Islet of Langerhans (tissue), 1 donor: ENCODE results near the gene MLST8.
A peak's percentile ranks its signal among the peaks of the same experiment; 100 is the strongest.

ENCODE experiments used
- FAIRE-seq: peaks from one replicate; lab custom pipeline; 2011; peaks lifted over from hg19 to GRCh38; lab: Jason Lieb, UNC

The MLST8 gene

DNA sequence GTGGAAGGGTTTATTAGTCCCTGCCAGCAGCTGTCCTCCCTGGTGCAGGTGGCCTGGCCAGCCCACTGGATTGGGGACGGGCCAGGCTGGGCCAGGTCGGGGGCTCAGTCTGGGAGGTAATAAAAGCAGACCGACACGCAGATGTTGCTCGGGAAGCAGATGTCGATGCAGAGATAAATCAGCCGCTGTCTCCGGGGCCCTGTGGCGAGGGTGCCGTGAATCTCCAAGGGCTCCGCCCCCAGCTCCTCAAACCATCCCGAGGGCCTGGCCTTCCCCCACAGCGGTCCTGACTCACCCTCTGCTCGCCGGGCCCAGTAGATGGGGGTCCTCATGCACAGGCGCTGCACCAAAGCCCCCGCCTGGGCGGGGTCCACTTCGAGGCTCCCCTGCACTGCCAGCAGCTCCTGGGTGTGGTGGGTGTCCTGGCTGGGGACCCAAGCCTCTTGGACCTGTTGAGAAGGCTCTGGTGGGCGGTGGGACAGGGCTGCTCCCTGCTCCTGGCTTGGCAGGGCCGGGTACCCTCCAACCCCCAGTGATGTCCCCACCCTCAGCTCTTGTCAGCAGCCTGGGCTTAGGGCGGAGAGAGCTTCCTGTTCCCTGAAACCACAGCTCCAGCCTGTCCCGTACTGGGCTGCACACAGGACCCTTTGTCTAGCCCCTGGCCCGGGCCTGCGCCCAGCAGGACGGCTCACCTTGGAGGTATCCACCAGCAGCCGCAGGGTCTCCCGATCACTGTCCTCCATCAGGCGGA lies 4.2 kb downstream of the MLST8 start:
- FAIRE-seq, result no peak

DNA sequence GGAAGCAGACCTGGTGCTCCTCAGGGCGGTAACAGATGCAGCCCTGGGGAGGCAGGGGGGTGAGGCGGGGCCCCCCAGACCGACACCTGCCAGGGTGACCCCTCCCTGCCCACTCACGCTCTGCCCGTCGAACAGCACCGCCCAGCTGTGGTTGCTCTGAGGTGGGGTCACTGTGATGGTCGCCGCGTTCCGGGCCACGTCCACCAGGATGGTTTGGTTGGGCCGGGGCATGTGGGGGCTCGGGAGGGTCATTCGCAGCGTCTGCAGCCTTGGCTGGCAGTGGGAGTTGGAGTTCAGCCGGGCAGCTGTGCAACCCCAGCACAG lies 4.7 kb downstream of the MLST8 start:
- no peak for FAIRE-seq

DNA sequence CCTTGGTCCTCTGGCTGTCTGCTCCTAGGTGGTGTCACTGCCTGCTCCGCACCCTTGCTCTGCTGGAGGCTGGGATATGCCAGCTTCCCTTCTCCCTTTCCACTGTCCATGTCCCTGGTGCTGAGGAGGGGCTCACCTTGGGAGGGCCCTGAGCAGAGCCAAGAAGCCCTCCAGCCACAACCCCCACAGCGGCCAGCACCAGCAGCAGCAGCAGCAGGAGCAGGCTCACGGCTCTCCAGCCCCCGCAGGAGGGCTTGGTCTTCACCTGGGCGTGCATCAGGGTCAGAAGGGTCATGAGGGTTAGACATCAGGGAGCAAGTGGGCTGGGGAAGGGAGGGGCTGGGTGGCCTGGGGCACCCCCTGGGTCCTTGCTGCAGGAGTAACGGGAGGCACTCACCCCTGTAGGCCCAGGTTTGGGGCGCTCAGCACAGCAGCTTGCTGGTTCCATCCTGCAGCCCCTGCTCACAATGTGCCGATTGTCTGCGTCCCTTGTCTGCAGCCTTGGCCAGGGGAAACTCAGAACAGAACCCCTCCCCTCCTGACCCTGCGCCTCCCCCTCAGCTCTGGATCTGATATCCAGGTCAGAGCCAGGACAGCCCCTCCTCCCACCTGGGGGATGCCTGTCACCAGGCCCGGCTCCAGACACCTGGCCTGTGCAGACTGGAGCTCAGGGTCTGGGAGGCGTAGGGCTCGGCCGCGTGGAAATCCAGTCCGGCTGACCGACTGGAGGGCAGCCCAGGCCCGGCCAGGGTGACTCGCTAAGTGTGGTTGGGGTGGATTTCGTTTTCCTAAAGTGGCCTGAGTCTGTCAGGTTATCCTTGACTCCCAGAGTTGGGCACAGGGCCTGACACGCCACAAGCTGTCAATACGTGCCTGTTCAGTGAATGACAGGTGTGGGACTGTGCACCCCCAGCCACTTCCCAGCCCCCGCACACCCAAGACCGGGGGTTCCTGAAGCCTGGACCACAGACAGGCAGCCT lies 5.4 kb downstream of the MLST8 start, which contains the start of gene BRICD5:
Gene BRICD5, minus strand, starts transcription at position 478 of the 980 bp plus-strand sequence. Its CDS starts 30 bp downstream, at position 448.
- no peak for FAIRE-seq

- no peak for FAIRE-seq
Measured at GRCh38 chr16:2211923-2212347, 6.7 kb downstream of the MLST8 start.

DNA sequence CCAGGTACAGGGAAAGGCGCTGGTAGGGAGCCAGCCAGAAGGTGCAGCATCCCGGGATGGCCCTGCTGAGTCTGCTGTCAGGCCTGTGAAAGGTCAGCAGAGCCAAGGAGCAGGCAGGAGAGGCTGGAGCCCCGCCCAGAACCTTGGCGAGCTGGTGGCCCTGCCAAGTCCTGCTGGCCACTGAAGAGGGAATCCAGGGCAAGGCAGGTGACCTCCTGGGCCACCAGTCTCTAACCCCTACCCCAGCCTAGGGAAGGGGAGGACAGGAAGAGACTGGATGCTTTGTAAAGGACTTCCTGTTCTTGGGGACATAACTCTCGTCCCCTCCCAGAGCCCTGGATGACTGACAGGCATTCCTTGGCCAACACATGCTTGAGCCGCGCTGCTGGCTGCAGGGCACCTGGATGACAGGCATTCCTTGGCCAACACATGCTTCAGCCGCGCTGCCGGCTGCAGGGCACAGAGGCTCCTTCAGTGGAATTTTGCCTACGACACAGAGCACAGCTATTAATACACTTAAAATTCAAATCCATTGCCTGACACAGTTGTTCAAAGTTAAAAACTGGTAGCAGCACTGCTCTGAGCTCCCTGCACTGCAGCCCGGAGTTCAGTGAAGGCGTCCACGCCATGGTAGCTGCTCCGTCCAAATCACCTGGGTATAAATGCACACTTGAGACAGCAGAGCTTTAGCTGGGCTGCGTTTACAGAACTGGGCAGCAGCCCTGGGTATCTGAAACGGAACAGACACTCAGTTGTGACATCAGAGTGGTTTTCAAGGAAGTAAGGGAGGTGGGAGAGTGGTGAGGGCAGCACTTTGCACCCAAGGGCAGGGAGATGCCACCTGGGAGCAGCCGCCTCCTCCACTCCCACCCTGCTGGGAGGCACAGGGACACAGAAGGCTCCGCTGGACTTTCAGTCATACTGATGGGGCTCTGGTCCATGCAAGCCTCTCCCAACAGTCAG lies 7.4 kb downstream of the MLST8 start:
- FAIRE-seq, result no peak

- FAIRE-seq, result no peak
Measured at GRCh38 chr16:2213817-2214718, 8.8 kb downstream of the MLST8 start.

- no peak for FAIRE-seq
Measured at GRCh38 chr16:2214719-2214968, 9.4 kb downstream of the MLST8 start, which contains the start of gene PGP. PGP (minus strand) TSS chr16:2214840; CDS start chr16:2214777, 63 bp downstream.

DNA sequence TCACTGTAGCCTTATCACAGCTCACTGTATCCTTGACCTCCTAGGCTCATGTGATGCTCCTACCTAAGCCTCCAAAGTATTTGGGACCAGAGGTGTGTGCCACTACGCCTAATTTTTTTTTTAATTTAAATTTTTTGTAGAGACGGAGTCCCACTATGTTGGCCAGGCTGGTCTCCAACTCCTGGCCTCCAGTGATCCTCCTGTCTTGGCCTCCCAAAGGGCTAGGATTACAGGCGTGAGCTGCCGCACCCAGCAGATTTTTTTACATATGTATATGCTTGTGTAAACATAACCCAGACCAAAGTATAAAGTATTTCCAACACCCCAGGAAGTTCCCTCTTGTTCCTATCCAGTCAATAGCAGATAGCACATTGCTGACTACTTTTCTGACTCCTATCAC lies 11.1 kb downstream of the MLST8 start:
- no peak for FAIRE-seq

GRCh38 chr16:2223221-2223941 lies 18.1 kb downstream of the MLST8 start, which contains the start of gene E4F1:
E4F1 (plus strand) TSS chr16:2223591; CDS start chr16:2223614, 23 bp downstream.
- FAIRE-seq, result no peak

GRCh38 chr16:2223942-2224486 lies 18.8 kb downstream of the MLST8 start:
- FAIRE-seq, result no peak

GRCh38 chr16:2226245-2226793 lies 21.1 kb downstream of the MLST8 start:
- no peak for FAIRE-seq

DNA sequence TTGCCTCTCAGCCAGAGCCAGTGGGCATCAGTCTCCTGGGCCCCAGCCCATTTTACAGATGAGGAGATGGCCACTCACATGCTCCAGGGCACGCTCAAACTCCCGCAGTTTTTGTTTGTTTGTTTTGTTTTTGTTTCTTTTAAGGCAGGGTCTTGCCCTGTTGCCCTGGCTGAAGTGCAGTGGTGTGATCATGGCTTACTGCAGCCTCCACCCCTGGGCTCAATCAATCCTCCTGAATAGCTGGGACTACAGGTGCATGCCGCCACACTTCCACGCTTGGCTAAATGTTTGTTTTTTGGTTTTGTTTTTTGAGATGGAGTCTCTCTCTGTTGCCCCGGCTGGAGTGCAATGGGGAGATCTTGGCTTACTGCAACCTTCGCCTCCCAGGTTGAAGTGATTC lies 21.7 kb downstream of the MLST8 start:
- FAIRE-seq, result no peak

DNA sequence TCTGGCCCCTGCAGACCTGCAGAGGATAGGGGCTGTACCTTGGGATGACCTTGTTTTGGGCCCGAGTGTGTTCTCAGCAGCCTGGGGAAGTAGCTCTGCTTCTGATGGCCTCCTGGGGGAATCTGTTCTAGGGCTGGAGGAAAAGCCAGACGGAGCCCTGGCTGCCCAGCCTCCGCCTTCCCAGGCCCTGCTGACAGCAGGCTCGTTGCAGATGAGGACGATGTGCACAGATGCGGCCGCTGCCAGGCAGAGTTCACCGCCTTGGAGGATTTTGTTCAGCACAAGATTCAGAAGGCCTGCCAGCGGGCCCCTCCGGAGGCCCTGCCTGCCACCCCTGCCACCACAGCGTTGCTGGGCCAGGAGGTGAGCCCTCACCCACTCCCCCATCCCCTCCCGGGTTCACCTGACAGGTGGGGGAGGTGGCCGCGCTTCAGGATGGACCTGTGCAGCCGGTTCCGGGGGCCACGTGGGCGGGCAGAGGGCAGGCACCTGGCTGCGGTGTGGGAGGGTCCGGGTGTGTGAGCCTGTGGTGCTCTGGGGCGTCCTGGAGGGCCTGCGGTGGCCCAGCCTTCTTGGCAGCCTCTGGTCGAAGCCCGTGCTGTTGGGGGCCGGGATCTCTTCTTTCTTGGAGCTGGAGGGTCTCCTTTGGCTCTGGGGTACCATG lies 23.0 kb downstream of the MLST8 start:
- no peak for FAIRE-seq

- FAIRE-seq, result no peak
Measured at GRCh38 chr16:2229091-2229490, 23.8 kb downstream of the MLST8 start.

- FAIRE-seq, result no peak
Measured at GRCh38 chr16:2229632-2230250, 24.5 kb downstream of the MLST8 start.

GRCh38 chr16:2230376-2230775 lies 25.1 kb downstream of the MLST8 start:
- no peak for FAIRE-seq

- FAIRE-seq, result peak; percentile 88
Measured at GRCh38 chr16:2231016-2231931, 26.0 kb downstream of the MLST8 start.
